Trophoblast cell (in vitro differentiated cells and primary cell): ENCODE data around the gene USP43.
A peak's percentile ranks its signal among the peaks of the same experiment; 100 is the strongest.

Source experiments
- DNase-seq, 2 donors: peaks; one replicate each; pipeline ENCODE4 v3.0.0-alpha.2; 2016
- H2AFZ ChIP-seq: 2 replicates; pipeline ENCODE4 v1.6.1; 2013; ENCODE audit warnings: low read length, moderate library complexity, mild to moderate bottlenecking; ENCODE audit not compliant: insufficient read depth, poor library complexity
- H2AK5ac ChIP-seq: 2 replicates; pipeline ENCODE4 v1.6.1; 2013; ENCODE audit warnings: mild to moderate bottlenecking, low read length
- H2BK120ac ChIP-seq: 2 replicates; pipeline ENCODE4 v1.6.1; 2013; ENCODE audit warnings: low read length, mild to moderate bottlenecking, moderate library complexity; ENCODE audit not compliant: insufficient read depth, poor library complexity
- H2BK12ac ChIP-seq: 2 replicates; pipeline ENCODE4 v1.6.1; 2013; ENCODE audit warnings: mild to moderate bottlenecking, low read length, moderate library complexity
- H2BK5ac ChIP-seq: 2 replicates; pipeline ENCODE4 v1.6.1; 2013; ENCODE audit warnings: low read length, low read depth, moderate library complexity, mild to moderate bottlenecking; ENCODE audit not compliant: poor library complexity
- H3K14ac ChIP-seq: 2 replicates; pipeline ENCODE4 v1.6.1; 2013; ENCODE audit warnings: mild to moderate bottlenecking, low read length
- H3K18ac ChIP-seq: 2 replicates; pipeline ENCODE4 v1.6.1; 2013; ENCODE audit warnings: mild to moderate bottlenecking, low read length
- H3K23ac ChIP-seq: 2 replicates; pipeline ENCODE4 v1.6.1; 2013; ENCODE audit warnings: low read length
- H3K27ac ChIP-seq: 2 replicates; pipeline ENCODE4 v1.5.1; 2013; ENCODE audit warnings: low read depth, mild to moderate bottlenecking, inconsistent platforms, low read length, moderate library complexity
- H3K27me3 ChIP-seq: 2 replicates; pipeline ENCODE4 v1.6.1; 2013; ENCODE audit warnings: inconsistent platforms, mild to moderate bottlenecking, low read length, moderate library complexity; ENCODE audit not compliant: insufficient read depth
- H3K36me3 ChIP-seq, 2 experiments: 1 replicate in 1 of 2; 2 replicates in 1 of 2; pipeline ENCODE4 v1.6.1; 2013; ENCODE audit warnings: low read length in 2 of 2, mild to moderate bottlenecking in 2 of 2, moderate library complexity in 1 of 2; ENCODE audit not compliant: insufficient read depth in 2 of 2, control insufficient read depth in 1 of 2
- H3K4ac ChIP-seq: 2 replicates; pipeline ENCODE4 v1.6.1; 2013; ENCODE audit warnings: low read depth, mild to moderate bottlenecking, low read length, moderate library complexity
- H3K4me1 ChIP-seq, 2 experiments: 1 replicate in 1 of 2; 2 replicates in 1 of 2; pipeline ENCODE4 v1.6.1; 2013; ENCODE audit warnings: low read length in 2 of 2, mild to moderate bottlenecking in 2 of 2, moderate library complexity in 1 of 2; ENCODE audit not compliant: insufficient read depth in 2 of 2, control insufficient read depth in 1 of 2
- H3K4me2 ChIP-seq: 2 replicates; pipeline ENCODE4 v1.6.1; 2013; ENCODE audit warnings: inconsistent platforms, mild to moderate bottlenecking, low read length, moderate library complexity
- H3K4me3 ChIP-seq: 2 replicates; pipeline ENCODE4 v1.5.1; 2013; ENCODE audit warnings: mild to moderate bottlenecking, low read depth, low read length, inconsistent platforms
- H3K79me1 ChIP-seq: one replicate; pipeline ENCODE4 v1.6.1; 2013; ENCODE audit warnings: low read length
- H3K79me2 ChIP-seq: 2 replicates; pipeline ENCODE4 v1.6.1; 2013; ENCODE audit warnings: low read length, mild to moderate bottlenecking; ENCODE audit not compliant: control insufficient read depth, insufficient read depth, poor library complexity
- H3K9ac ChIP-seq: 2 replicates; pipeline ENCODE4 v1.6.1; 2013; ENCODE audit warnings: mild to moderate bottlenecking, low read length
- H3K9me3 ChIP-seq: 2 replicates; pipeline ENCODE4 v1.6.1; 2013; ENCODE audit warnings: low read depth, mild to moderate bottlenecking, control low read depth, inconsistent platforms, low read length; ENCODE audit not compliant: insufficient read depth
- H4K12ac ChIP-seq: 2 replicates; pipeline ENCODE4 v1.6.1; 2013; ENCODE audit warnings: low read depth, mild to moderate bottlenecking, low read length, moderate library complexity
- H4K8ac ChIP-seq: 2 replicates; pipeline ENCODE4 v1.6.1; 2013; ENCODE audit warnings: low read depth, mild to moderate bottlenecking, low read length, moderate library complexity
- H4K91ac ChIP-seq: one replicate; pipeline ENCODE4 v1.6.1; 2013; ENCODE audit warnings: low read depth, mild to moderate bottlenecking, low read length, moderate library complexity
- WGBS: extraction: QIAGEN DNeasy Blood & Tissue Kit; methylation state at CpG from one replicate; pipeline ENCODE4 v1.1.7; 2013; ENCODE audit warnings: missing lambda C conversion rate; ENCODE audit not compliant: insufficient read length, insufficient coverage; ENCODE audit errors: extremely low coverage; 5-methylcytosine and 5-hydroxymethylcytosine counted together

The USP43 gene

DNA sequence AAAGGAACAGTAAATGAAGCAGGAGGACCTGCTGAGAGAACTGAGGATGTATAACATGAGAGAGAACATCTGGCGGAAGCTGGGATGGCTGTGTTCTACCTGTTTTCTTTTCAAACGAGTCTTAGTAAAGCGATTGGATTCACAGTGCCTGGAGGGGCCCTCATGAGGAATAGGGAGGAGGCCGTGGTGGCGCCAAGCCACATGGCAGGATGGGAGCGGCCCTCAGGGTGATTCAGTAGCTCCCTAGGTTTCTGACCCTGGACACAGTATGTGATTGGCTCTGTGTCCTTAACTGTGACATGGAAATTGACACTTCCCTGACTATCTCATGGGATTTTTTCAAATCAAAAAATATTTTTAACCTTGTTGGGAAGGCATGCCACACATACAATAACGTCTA is 32.1 kb downstream of the USP43 start:
- Histone ChIP-seq H2AK5ac (peak overlapping the region; percentile 80), H3K9me3 (peaks cover 2% of the 10 kb centered on the region), H3K4ac (peak overlapping the region; percentile 70), H3K23ac (no peak overlapping the region), H3K4me3 (no peak overlapping the region), H3K18ac (peak overlapping the region; percentile 59), H2BK12ac (peak overlapping the region; percentile 89), H2BK120ac (peak overlapping the region; percentile 71), H4K8ac (peak overlapping the region; percentile 75), H3K79me2 (no peaks in the 10 kb centered on the region), H3K4me1 (peaks cover 8 to 15% of the 10 kb centered on the region in 2 experiments), H3K4me2 (no peak overlapping the region), H3K79me1 (peaks cover 17% of the 10 kb centered on the region), H3K14ac (peak overlapping the region; percentile 48), H4K91ac (peak overlapping the region; percentile 88), H3K27me3 (no peaks in the 10 kb centered on the region), H3K36me3 (peaks cover 12 to 21% of the 10 kb centered on the region in 2 experiments), H2BK5ac (peak overlapping the region; percentile 57), H2AFZ (no peak overlapping the region), H3K9ac (no peak overlapping the region), H3K27ac (peak overlapping the region; percentile 66), H4K12ac (peak overlapping the region; percentile 39)
- no CpG with 5 or more reads among the region's 7 CpGs for WGBS
- DNase-seq: peak; percentile 91 to 94

DNA sequence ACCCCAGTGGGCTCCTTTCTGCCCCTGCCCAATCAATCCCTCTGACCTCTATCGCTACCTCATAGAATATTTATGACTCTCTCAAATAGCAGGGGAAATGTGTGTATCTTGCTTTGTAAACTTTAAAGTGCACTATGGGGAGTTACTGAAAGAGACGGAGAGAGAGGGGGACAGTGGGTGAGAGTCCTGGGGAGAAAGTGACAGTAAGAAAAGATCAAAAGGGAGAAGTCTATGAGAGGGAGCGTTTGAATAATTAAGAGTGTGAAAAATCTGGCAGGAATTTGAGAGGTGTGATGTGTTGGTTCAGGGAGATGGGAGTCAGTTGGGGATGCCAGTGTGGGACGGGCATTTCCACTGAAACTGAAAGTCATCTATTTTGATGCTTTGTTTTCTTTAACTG is 32.6 kb downstream of the USP43 start:
- H3K36me3 ChIP-seq: peaks cover 14 to 25% of the 10 kb centered on the region in 2 experiments
- H4K8ac ChIP-seq: no peak overlapping the region
- H3K4me1 ChIP-seq: peaks cover 8 to 14% of the 10 kb centered on the region in 2 experiments
- no peak for DNase-seq
- WGBS: 100% methylated on average over 1 of the region's 4 CpGs
- no peak overlapping the region for H3K23ac ChIP-seq
- H3K9ac ChIP-seq: no peak overlapping the region
- H3K14ac ChIP-seq: no peak overlapping the region
- H3K4ac ChIP-seq: no peak overlapping the region
- H2AFZ ChIP-seq: no peak overlapping the region
- no peak overlapping the region for H3K4me3 ChIP-seq
- no peak overlapping the region for H3K27ac ChIP-seq
- peak overlapping the region; percentile 79 for H2BK12ac ChIP-seq
- H2BK5ac ChIP-seq: peak overlapping the region; percentile 42
- H4K91ac ChIP-seq: peak overlapping the region; percentile 64
- H3K9me3 ChIP-seq: peaks cover 2% of the 10 kb centered on the region
- no peaks in the 10 kb centered on the region for H3K27me3 ChIP-seq
- H3K18ac ChIP-seq: no peak overlapping the region
- H3K4me2 ChIP-seq: no peak overlapping the region
- H3K79me1 ChIP-seq: peaks cover 16% of the 10 kb centered on the region
- H3K79me2 ChIP-seq: no peaks in the 10 kb centered on the region
- no peak overlapping the region for H4K12ac ChIP-seq
- no peak overlapping the region for H2AK5ac ChIP-seq
- no peak overlapping the region for H2BK120ac ChIP-seq

DNA sequence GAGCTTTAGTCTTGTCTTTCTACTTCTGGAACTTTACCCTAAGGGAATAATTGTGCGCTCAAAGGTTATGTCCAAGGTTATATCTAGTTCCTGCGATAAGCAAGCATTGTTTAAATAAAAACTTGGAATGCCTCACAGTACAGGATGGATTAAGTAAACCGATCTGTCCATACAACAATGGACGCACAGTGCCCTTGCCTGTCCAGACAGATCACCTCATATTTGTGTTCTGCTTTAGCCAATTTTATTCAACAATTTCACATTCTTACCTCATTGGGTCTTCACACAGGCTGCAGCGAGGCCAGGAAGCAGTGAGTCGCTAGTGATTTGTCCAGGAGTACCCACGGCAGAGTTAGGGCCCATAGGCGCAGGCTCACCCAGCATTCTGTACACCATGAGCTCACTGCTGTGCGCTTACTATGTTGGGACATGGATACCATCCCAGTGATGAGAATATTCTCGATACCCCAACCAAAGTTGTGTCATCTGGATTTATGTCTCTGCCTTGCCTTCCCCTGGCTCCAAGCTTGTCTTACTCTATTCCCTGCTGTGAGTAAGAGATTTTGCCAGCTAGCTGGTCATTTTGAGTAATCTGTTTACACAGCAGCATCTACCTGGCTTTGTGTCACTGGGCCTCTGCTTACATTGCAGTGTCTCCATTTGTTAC is 39.8 kb downstream of the USP43 start:
- H3K18ac ChIP-seq: no peak overlapping the region
- H3K36me3 ChIP-seq: peaks cover 28 to 39% of the 10 kb centered on the region in 2 experiments
- H2BK120ac ChIP-seq: no peak overlapping the region
- H2BK12ac ChIP-seq: no peak overlapping the region
- H3K79me2 ChIP-seq: no peaks in the 10 kb centered on the region
- H3K4ac ChIP-seq: no peak overlapping the region
- H3K4me2 ChIP-seq: no peak overlapping the region
- H3K27ac ChIP-seq: no peak overlapping the region
- no peak overlapping the region for H4K12ac ChIP-seq
- H4K91ac ChIP-seq: no peak overlapping the region
- H3K23ac ChIP-seq: no peak overlapping the region
- H2AFZ ChIP-seq: no peak overlapping the region
- H4K8ac ChIP-seq: no peak overlapping the region
- no peaks in the 10 kb centered on the region for H3K27me3 ChIP-seq
- H3K4me1 ChIP-seq: no peaks in the 10 kb centered on the region
- H3K14ac ChIP-seq: no peak overlapping the region
- whole genome bisulfite sequencing: no CpG with 5 or more reads among the region's 10 CpGs
- no peak for DNase-seq
- H3K9ac ChIP-seq: no peak overlapping the region
- H3K4me3 ChIP-seq: no peak overlapping the region
- H2AK5ac ChIP-seq: no peak overlapping the region
- H3K79me1 ChIP-seq: no peaks in the 10 kb centered on the region
- H3K9me3 ChIP-seq: peaks cover 4% of the 10 kb centered on the region
- H2BK5ac ChIP-seq: no peak overlapping the region

DNA sequence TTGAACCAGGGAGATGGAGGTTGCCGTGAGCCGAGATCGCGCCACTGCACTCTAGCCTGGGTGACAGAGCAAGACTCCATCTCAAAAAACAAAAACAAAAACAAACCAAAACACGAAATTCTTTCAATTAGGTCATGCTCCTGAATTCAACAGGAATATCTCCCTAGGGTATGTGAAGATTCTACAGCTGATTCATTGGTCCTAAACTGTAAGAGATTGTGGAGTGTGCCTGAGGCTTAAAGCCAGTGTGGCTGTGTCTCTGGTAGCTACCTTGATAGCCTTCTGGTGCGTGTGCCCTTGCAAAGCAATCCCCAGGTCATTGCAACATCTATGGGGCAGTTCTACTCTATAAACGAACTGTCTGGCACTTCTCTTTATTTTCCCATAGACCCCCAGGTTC is 48.4 kb downstream of the USP43 start:
- no peaks in the 10 kb centered on the region for H3K9me3 ChIP-seq
- H2BK12ac ChIP-seq: no peak overlapping the region
- H3K9ac ChIP-seq: no peak overlapping the region
- H4K12ac ChIP-seq: no peak overlapping the region
- H3K4me2 ChIP-seq: no peak overlapping the region
- no peak overlapping the region for H2BK120ac ChIP-seq
- peaks cover 17 to 30% of the 10 kb centered on the region in 2 experiments for H3K36me3 ChIP-seq
- no CpG with 5 or more reads among the region's 7 CpGs for WGBS
- H3K18ac ChIP-seq: no peak overlapping the region
- H4K91ac ChIP-seq: no peak overlapping the region
- H3K4ac ChIP-seq: no peak overlapping the region
- peaks cover 2% of the 10 kb centered on the region for H3K79me1 ChIP-seq
- no peak overlapping the region for H4K8ac ChIP-seq
- H3K4me1 ChIP-seq: peaks cover 3 to 5% of the 10 kb centered on the region in 2 experiments
- no peak overlapping the region for H3K27ac ChIP-seq
- no peak overlapping the region for H3K4me3 ChIP-seq
- no peak overlapping the region for H3K14ac ChIP-seq
- H2BK5ac ChIP-seq: no peak overlapping the region
- DNase-seq: peak; percentile 90 to 96
- H3K79me2 ChIP-seq: no peaks in the 10 kb centered on the region
- H2AFZ ChIP-seq: no peak overlapping the region
- H3K23ac ChIP-seq: no peak overlapping the region
- no peaks in the 10 kb centered on the region for H3K27me3 ChIP-seq
- no peak overlapping the region for H2AK5ac ChIP-seq
